Trophoblast cell (in vitro differentiated cells and primary cell): ENCODE data around the gene PCDHGC4.

Experiments
- DNase-seq, 2 donors: peaks; one replicate each; pipeline ENCODE4 v3.0.0-alpha.2; 2016
- H2AFZ ChIP-seq: 2 replicates; pipeline ENCODE4 v1.6.1; 2013; ENCODE audit warnings: low read length, moderate library complexity, mild to moderate bottlenecking; ENCODE audit not compliant: insufficient read depth, poor library complexity
- H2AK5ac ChIP-seq: 2 replicates; pipeline ENCODE4 v1.6.1; 2013; ENCODE audit warnings: mild to moderate bottlenecking, low read length
- H2BK120ac ChIP-seq: 2 replicates; pipeline ENCODE4 v1.6.1; 2013; ENCODE audit warnings: low read length, mild to moderate bottlenecking, moderate library complexity; ENCODE audit not compliant: insufficient read depth, poor library complexity
- H2BK12ac ChIP-seq: 2 replicates; pipeline ENCODE4 v1.6.1; 2013; ENCODE audit warnings: mild to moderate bottlenecking, low read length, moderate library complexity
- H2BK5ac ChIP-seq: 2 replicates; pipeline ENCODE4 v1.6.1; 2013; ENCODE audit warnings: low read length, low read depth, moderate library complexity, mild to moderate bottlenecking; ENCODE audit not compliant: poor library complexity
- H3K14ac ChIP-seq: 2 replicates; pipeline ENCODE4 v1.6.1; 2013; ENCODE audit warnings: mild to moderate bottlenecking, low read length
- H3K18ac ChIP-seq: 2 replicates; pipeline ENCODE4 v1.6.1; 2013; ENCODE audit warnings: mild to moderate bottlenecking, low read length
- H3K23ac ChIP-seq: 2 replicates; pipeline ENCODE4 v1.6.1; 2013; ENCODE audit warnings: low read length
- H3K27ac ChIP-seq: 2 replicates; pipeline ENCODE4 v1.5.1; 2013; ENCODE audit warnings: low read depth, mild to moderate bottlenecking, inconsistent platforms, low read length, moderate library complexity
- H3K27me3 ChIP-seq: 2 replicates; pipeline ENCODE4 v1.6.1; 2013; ENCODE audit warnings: inconsistent platforms, mild to moderate bottlenecking, low read length, moderate library complexity; ENCODE audit not compliant: insufficient read depth
- H3K36me3 ChIP-seq, 2 experiments: 1 replicate in 1 of 2; 2 replicates in 1 of 2; pipeline ENCODE4 v1.6.1; 2013; ENCODE audit warnings: low read length in 2 of 2, mild to moderate bottlenecking in 2 of 2, moderate library complexity in 1 of 2; ENCODE audit not compliant: insufficient read depth in 2 of 2, control insufficient read depth in 1 of 2
- H3K4ac ChIP-seq: 2 replicates; pipeline ENCODE4 v1.6.1; 2013; ENCODE audit warnings: low read depth, mild to moderate bottlenecking, low read length, moderate library complexity
- H3K4me1 ChIP-seq, 2 experiments: 1 replicate in 1 of 2; 2 replicates in 1 of 2; pipeline ENCODE4 v1.6.1; 2013; ENCODE audit warnings: low read length in 2 of 2, mild to moderate bottlenecking in 2 of 2, moderate library complexity in 1 of 2; ENCODE audit not compliant: insufficient read depth in 2 of 2, control insufficient read depth in 1 of 2
- H3K4me2 ChIP-seq: 2 replicates; pipeline ENCODE4 v1.6.1; 2013; ENCODE audit warnings: inconsistent platforms, mild to moderate bottlenecking, low read length, moderate library complexity
- H3K4me3 ChIP-seq: 2 replicates; pipeline ENCODE4 v1.5.1; 2013; ENCODE audit warnings: mild to moderate bottlenecking, low read depth, low read length, inconsistent platforms
- H3K79me1 ChIP-seq: one replicate; pipeline ENCODE4 v1.6.1; 2013; ENCODE audit warnings: low read length
- H3K79me2 ChIP-seq: 2 replicates; pipeline ENCODE4 v1.6.1; 2013; ENCODE audit warnings: low read length, mild to moderate bottlenecking; ENCODE audit not compliant: control insufficient read depth, insufficient read depth, poor library complexity
- H3K9ac ChIP-seq: 2 replicates; pipeline ENCODE4 v1.6.1; 2013; ENCODE audit warnings: mild to moderate bottlenecking, low read length
- H3K9me3 ChIP-seq: 2 replicates; pipeline ENCODE4 v1.6.1; 2013; ENCODE audit warnings: low read depth, mild to moderate bottlenecking, control low read depth, inconsistent platforms, low read length; ENCODE audit not compliant: insufficient read depth
- H4K12ac ChIP-seq: 2 replicates; pipeline ENCODE4 v1.6.1; 2013; ENCODE audit warnings: low read depth, mild to moderate bottlenecking, low read length, moderate library complexity
- H4K8ac ChIP-seq: 2 replicates; pipeline ENCODE4 v1.6.1; 2013; ENCODE audit warnings: low read depth, mild to moderate bottlenecking, low read length, moderate library complexity
- H4K91ac ChIP-seq: one replicate; pipeline ENCODE4 v1.6.1; 2013; ENCODE audit warnings: low read depth, mild to moderate bottlenecking, low read length, moderate library complexity
- WGBS: extraction: QIAGEN DNeasy Blood & Tissue Kit; methylation state at CpG from one replicate; pipeline ENCODE4 v1.1.7; 2013; ENCODE audit warnings: missing lambda C conversion rate; ENCODE audit not compliant: insufficient read length, insufficient coverage; ENCODE audit errors: extremely low coverage; 5-methylcytosine and 5-hydroxymethylcytosine counted together

PCDHGC4 gene

DNA sequence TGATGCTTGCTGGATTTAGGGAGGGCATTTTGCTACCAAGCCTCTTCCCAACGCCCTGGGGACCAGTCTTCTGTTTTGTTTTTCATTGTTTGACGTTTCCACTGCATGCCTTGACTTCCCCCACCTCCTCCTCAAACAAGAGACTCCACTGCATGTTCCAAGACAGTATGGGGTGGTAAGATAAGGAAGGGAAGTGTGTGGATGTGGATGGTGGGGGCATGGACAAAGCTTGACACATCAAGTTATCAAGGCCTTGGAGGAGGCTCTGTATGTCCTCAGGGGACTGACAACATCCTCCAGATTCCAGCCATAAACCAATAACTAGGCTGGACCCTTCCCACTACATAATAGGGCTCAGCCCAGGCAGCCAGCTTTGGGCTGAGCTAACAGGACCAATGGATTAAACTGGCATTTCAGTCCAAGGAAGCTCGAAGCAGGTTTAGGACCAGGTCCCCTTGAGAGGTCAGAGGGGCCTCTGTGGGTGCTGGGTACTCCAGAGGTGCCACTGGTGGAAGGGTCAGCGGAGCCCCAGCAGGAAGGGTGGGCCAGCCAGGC is 27.0 kb downstream of the PCDHGC4 start:
- peak overlapping the region; percentile 85 for H4K8ac ChIP-seq
- no peaks in the 10 kb centered on the region for H3K9me3 ChIP-seq
- peak overlapping the region; percentile 1 for H4K12ac ChIP-seq
- peaks cover 67 to 71% of the 10 kb centered on the region in 2 experiments for H3K4me1 ChIP-seq
- H3K18ac ChIP-seq = peak overlapping the region; percentile 89
- H2AFZ ChIP-seq = no peak overlapping the region
- H4K91ac ChIP-seq = peak overlapping the region; percentile 99
- peak overlapping the region; percentile 91 for H2BK12ac ChIP-seq
- H2AK5ac ChIP-seq = peak overlapping the region; percentile 69
- no CpG with 5 or more reads among the region's 4 CpGs for WGBS
- H2BK120ac ChIP-seq = peak overlapping the region; percentile 99
- peak overlapping the region; percentile 83 for H2BK5ac ChIP-seq
- DNase-seq = no peak
- no peaks in the 10 kb centered on the region for H3K27me3 ChIP-seq
- H3K9ac ChIP-seq = no peak overlapping the region
- H3K14ac ChIP-seq = peak overlapping the region; percentile 87
- no peak overlapping the region for H3K23ac ChIP-seq
- H3K36me3 ChIP-seq = peaks cover 24 to 31% of the 10 kb centered on the region in 2 experiments
- H3K79me2 ChIP-seq = peaks cover 24% of the 10 kb centered on the region
- peak overlapping the region; percentile 65 for H3K4me2 ChIP-seq
- H3K4ac ChIP-seq = peak overlapping the region; percentile 56
- H3K79me1 ChIP-seq = peaks cover 80% of the 10 kb centered on the region
- peak overlapping the region; percentile 99 for H3K27ac ChIP-seq
- no peak overlapping the region for H3K4me3 ChIP-seq

DNA sequence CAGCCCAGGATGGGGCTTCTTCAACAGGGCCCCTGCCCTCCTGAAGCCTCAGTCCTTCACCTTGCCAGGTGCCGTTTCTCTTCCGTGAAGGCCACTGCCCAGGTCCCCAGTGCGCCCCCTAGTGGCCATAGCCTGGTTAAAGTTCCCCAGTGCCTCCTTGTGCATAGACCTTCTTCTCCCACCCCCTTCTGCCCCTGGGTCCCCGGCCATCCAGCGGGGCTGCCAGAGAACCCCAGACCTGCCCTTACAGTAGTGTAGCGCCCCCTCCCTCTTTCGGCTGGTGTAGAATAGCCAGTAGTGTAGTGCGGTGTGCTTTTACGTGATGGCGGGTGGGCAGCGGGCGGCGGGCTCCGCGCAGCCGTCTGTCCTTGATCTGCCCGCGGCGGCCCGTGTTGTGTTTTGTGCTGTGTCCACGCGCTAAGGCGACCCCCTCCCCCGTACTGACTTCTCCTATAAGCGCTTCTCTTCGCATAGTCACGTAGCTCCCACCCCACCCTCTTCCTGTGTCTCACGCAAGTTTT is 27.6 kb downstream of the PCDHGC4 start:
- DNase-seq = peak; percentile 73 to 89
- Histone ChIP-seq H3K4me2 (peak overlapping the region; percentile 65), H3K18ac (peak overlapping the region; percentile 89), H3K9ac (peak overlapping the region; percentile 36), H2BK120ac (peak overlapping the region; percentile 99), H3K79me1 (peaks cover 80% of the 10 kb centered on the region), H4K91ac (peak overlapping the region; percentile 99), H3K4ac (peak overlapping the region; percentile 85), H2BK12ac (peak overlapping the region; percentile 91), H2AFZ (peak overlapping the region; percentile 33), H3K23ac (no peak overlapping the region), H2BK5ac (peak overlapping the region; percentile 99), H4K12ac (peak overlapping the region; percentile 83), H2AK5ac (peak overlapping the region; percentile 69), H3K4me3 (no peak overlapping the region), H3K9me3 (no peaks in the 10 kb centered on the region), H4K8ac (peak overlapping the region; percentile 85), H3K27ac (peak overlapping the region; percentile 99), H3K27me3 (no peaks in the 10 kb centered on the region), H3K36me3 (peaks cover 24 to 31% of the 10 kb centered on the region in 2 experiments), H3K79me2 (peaks cover 24% of the 10 kb centered on the region), H3K4me1 (peaks cover 67 to 72% of the 10 kb centered on the region in 2 experiments), H3K14ac (peak overlapping the region; percentile 87)
- no CpG with 5 or more reads among the region's 28 CpGs for WGBS

DNA sequence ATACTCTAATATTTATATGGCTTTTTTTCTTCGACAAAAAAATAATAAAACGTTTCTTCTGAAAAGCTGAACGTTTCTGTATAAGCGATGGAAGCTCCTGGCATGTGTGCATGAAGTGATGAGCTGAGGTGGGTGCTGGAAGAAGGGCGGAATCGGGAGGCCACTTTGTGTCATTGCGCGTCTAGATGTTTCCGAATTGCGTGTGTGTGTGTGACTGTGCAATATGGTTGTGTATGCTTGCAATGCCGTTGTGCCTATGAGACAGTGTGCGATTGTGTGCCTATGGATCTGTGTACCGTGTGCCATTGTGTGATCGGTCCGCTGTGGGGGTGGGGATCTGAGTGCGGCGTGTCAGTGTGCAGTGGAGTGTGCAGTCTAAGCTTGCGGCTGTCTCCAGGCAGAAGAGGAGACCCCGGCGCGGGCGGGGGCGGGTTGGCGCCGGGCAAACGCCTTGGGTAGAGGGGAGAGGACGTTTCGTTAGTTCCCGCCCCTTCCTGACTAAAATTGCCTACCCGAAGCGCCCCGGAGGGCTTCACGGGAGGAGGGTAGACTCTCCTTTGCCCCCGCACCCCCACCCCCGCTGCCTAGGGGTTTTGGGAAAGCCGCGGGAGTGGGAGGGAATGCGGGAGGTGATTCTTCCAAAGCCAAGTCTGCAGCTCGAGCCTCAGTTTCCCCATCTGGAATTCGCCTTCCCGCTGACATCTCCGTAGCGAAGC is 28.2 kb downstream of the PCDHGC4 start:
- Histone ChIP-seq H4K8ac (peak overlapping the region; percentile 77), H3K4me1 (peaks cover 66 to 71% of the 10 kb centered on the region in 2 experiments), H3K4ac (peak overlapping the region; percentile 93), H3K79me2 (peaks cover 23% of the 10 kb centered on the region), H3K9ac (no peak overlapping the region), H2BK12ac (peak overlapping the region; percentile 63), H3K36me3 (peaks cover 24 to 31% of the 10 kb centered on the region in 2 experiments), H2AK5ac (peak overlapping the region; percentile 97), H3K4me2 (peak overlapping the region; percentile 65), H3K18ac (peak overlapping the region; percentile 88), H2BK5ac (peak overlapping the region; percentile 99), H3K4me3 (peak overlapping the region; percentile 67), H3K23ac (no peak overlapping the region), H3K27ac (peak overlapping the region; percentile 99), H3K14ac (peak overlapping the region; percentile 96), H2BK120ac (peak overlapping the region; percentile 99), H3K27me3 (no peaks in the 10 kb centered on the region), H2AFZ (peak overlapping the region; percentile 74), H3K79me1 (peaks cover 80% of the 10 kb centered on the region), H4K12ac (peak overlapping the region; percentile 82), H4K91ac (peak overlapping the region; percentile 99), H3K9me3 (no peaks in the 10 kb centered on the region)
- peak in 1 of 2 donors; percentile 37 for DNase-seq
- no CpG with 5 or more reads among the region's 43 CpGs for WGBS

DNA sequence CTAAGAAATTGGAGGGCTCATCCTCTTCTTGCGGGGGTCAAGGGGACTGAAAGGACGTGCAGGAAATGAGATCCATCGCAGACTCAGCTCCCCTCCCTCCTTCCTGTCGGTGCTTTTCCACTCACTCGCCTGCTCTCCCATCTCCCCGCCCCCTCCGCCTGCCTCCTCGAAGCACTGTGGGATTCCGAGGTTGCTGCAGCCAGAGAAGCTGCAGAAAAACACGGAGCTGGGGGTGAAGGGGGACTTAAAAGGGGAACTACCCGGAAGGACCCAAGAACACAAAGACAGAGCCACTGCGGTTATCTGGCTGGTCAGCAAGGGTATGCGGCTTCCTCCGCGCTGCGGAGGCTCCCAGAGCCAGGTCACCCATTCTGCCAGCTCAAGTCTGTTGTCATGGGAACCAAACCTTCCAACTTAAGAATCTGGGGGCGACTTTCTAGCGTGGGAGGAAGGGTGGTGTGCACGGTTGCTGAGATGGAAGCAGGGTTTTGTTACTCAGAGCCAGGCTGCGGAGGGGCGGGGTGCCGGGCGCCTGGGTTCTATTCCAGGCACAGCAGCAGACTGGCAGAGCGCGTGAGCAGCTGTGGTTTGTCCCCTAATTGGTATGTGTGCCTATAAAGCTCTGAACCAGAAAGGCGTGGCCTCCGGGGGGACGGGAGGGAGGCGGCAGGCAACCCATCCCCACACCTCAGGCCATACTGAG is 28.9 kb downstream of the PCDHGC4 start:
- peak overlapping the region; percentile 96 for H3K14ac ChIP-seq
- H3K36me3 ChIP-seq = peaks cover 24 to 31% of the 10 kb centered on the region in 2 experiments
- H2BK5ac ChIP-seq = peak overlapping the region; percentile 99
- H2BK120ac ChIP-seq = peak overlapping the region; percentile 99
- H3K4me3 ChIP-seq = no peak overlapping the region
- peak overlapping the region; percentile 88 for H3K18ac ChIP-seq
- H3K4me2 ChIP-seq = peak overlapping the region; percentile 65
- H3K23ac ChIP-seq = no peak overlapping the region
- H4K8ac ChIP-seq = peak overlapping the region; percentile 77
- H3K79me2 ChIP-seq = peaks cover 23% of the 10 kb centered on the region
- peaks cover 68 to 70% of the 10 kb centered on the region in 2 experiments for H3K4me1 ChIP-seq
- H3K4ac ChIP-seq = peak overlapping the region; percentile 93
- peaks cover 78% of the 10 kb centered on the region for H3K79me1 ChIP-seq
- peak overlapping the region; percentile 60 for H2AK5ac ChIP-seq
- WGBS = no CpG with 5 or more reads among the region's 29 CpGs
- H4K12ac ChIP-seq = peak overlapping the region; percentile 82
- no peaks in the 10 kb centered on the region for H3K9me3 ChIP-seq
- peak overlapping the region; percentile 99 for H3K27ac ChIP-seq
- peak; percentile 24 to 43 for DNase-seq
- H2BK12ac ChIP-seq = peak overlapping the region; percentile 38
- peak overlapping the region; percentile 74 for H2AFZ ChIP-seq
- no peaks in the 10 kb centered on the region for H3K27me3 ChIP-seq
- no peak overlapping the region for H3K9ac ChIP-seq
- peak overlapping the region; percentile 99 for H4K91ac ChIP-seq
